Smooth muscle cell of bladder (primary cell): ENCODE measurements around the gene MICU1. TPM values are rescaled to one million over a fixed set of nuclear protein-coding genes. Genes with fewer than 3 reads are reported as not detected.

Source experiments
- total RNA-seq: library from RNA; depleted of rRNA; stranded (reverse); fragments of >200 nt; gene quantifications from 2 replicates; pipeline ENCODE4 v1.2.3, GENCODE V29; 2014

The MICU1 gene
- total RNA-seq: 53.5 and 58.0 TPM in 2 replicates

GRCh38 chr10:72625608-72626443 lies at the start of gene MICU1:
TSS of gene MICU1 (minus strand) at chr10:72626079. CDS start at chr10:72566793, 59,286 bp downstream.

DNA sequence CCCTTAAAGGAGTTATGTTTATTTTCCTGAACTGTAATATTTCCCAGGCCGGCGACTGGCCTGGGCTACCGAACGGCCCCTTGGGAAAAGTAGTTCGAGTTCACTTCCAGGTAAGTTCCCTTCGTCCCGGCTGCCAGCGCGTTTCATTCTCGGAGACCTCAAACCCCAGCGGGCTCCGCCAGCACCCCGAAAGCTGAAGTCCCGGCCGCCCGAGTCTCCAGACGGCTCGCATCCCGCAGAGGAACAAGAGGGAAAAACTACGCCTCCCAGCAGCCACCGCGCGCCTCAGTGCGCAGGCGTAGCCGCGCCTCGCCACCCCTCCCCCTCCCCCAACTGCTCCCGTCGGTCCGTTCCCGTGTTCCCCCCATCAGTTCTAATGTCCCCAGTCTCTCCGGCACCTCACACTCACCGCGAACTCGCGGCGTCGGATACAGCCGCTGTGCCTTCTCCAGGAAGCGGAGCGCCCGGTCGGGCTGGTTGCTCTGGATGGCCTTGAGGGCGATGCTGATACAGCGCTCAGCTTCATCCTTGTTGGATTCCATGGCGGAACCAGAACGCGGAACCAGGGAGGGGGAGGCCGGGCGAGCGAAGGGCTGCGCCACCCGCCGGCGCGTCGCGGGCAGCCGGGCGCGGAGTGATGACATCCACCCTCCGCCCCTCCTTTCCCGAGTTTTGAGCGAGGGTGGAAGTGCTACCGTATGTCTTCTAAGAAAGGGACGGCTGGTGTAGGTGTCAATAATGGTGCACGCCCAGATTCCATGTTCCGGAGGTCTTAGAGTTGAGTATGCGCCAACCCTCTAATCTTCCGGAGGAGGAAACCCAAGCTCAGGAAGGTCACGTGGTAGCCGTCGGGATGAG lies 271.3 kb downstream of the MICU1 start, which contains the start of gene DNAJB12:
Gene DNAJB12, minus strand, starts transcription at position 564 of the 858 bp plus-strand sequence. Its CDS starts 22 bp downstream, at position 542.

Other genes with a start within 250 kb of the MICU1 start
- gene MCU, start 66.1 kb upstream of the MICU1 start, total RNA-seq: 36.9 and 43.0 TPM in 2 replicates